GM12864 (cell line): ENCODE measurements around the gene SAC3D1.

Experiments used
- DNase-seq: peaks from one replicate; pipeline ENCODE4 v3.0.0-alpha.2; 2011; ENCODE audit warnings: low read depth
- H3K4me3 ChIP-seq: 2 replicates; pipeline ENCODE4 v1.5.1; 2011; ENCODE audit warnings: mild to moderate bottlenecking, low read depth, low read length, control low read depth
- CTCF ChIP-seq: IDR thresholded peaks from 2 replicates; pipeline ENCODE4 v1.5.1; 2011; ENCODE audit warnings: low read depth, mild to moderate bottlenecking, moderate library complexity, low read length, control low read depth, inconsistent platforms; ENCODE audit errors: missing control alignments

Gene SAC3D1

GRCh38 chr11:65040847-65041622, at the start of gene SAC3D1:
SAC3D1 (plus strand) TSS chr11:65041210; CDS start chr11:65041293, 83 bp downstream.
- no peak for TF ChIP-seq CTCF
- H3K4me3 ChIP-seq: peak within 1 kb of the TSS; percentile 81
- DNase-seq: peak; percentile 87

GRCh38 chr11:64994318-64994717, 46.7 kb upstream of the SAC3D1 start:
- H3K4me3 ChIP-seq: no peak overlapping the region
- TF ChIP-seq CTCF: no peak
- no peak for DNase-seq

- DNase-seq: no peak
- peak overlapping the region; percentile 7 for H3K4me3 ChIP-seq
- no peak for TF ChIP-seq CTCF
Observed at GRCh38 chr11:64996327-64996709, 44.7 kb upstream of the SAC3D1 start.

- peak; percentile 31 for TF ChIP-seq CTCF
- DNase-seq: no peak
- peak within 1 kb of the TSS; percentile 7 for H3K4me3 ChIP-seq
Observed at GRCh38 chr11:64996710-64997380, 44.2 kb upstream of the SAC3D1 start, which contains the start of gene BATF2. BATF2 (minus strand) TSS chr11:64996971; CDS start chr11:64996914, 57 bp downstream.

- no peak overlapping the region for H3K4me3 ChIP-seq
- TF ChIP-seq CTCF: no peak
- no peak for DNase-seq
Observed at GRCh38 chr11:64998141-64998540, 42.9 kb upstream of the SAC3D1 start.

GRCh38 chr11:64998690-64999431, 42.1 kb upstream of the SAC3D1 start:
- no peak for TF ChIP-seq CTCF
- H3K4me3 ChIP-seq: no peak overlapping the region
- DNase-seq: no peak
